Endothelial cell of umbilical vein (primary cell): ENCODE results near the gene LSM7. TPM values are rescaled to one million over a fixed set of nuclear protein-coding genes. Genes with fewer than 3 reads are reported as not detected.

ENCODE experiments used
- BruUV-seq: library from RNA; stranded (reverse); fragments of 400-500 nt; replicated peaks from 2 replicates; lab custom pipeline; 2021; lab: Mats Ljungman, UMichigan
- CTCF ChIA-PET: fragments of 300-600, 350-600 bp; sonication (Branson Sonifier 250); formaldehyde crosslinking; loops from one replicate; lab custom pipeline; 2021; ENCODE audit warnings: antibody characterized with exemption, inconsistent platforms; lab: Charles Lee
- POLR2A ChIA-PET: fragments of 300-600, 350-600 bp; sonication (Branson Sonifier 250); formaldehyde crosslinking; loops from one replicate; lab custom pipeline; 2021; ENCODE audit warnings: antibody characterized with exemption, inconsistent platforms; lab: Charles Lee
- DNase-seq: peaks from one replicate; pipeline ENCODE4 v3.0.0-alpha.2; 2011; ENCODE audit warnings: low read depth, low spot score
- FAIRE-seq: peaks from 2 replicates; lab custom pipeline; 2011; peaks lifted over from hg19 to GRCh38; lab: Jason Lieb, UNC
- H2AFZ ChIP-seq: 2 replicates; pipeline ENCODE4 v1.6.0; 2012; ENCODE audit warnings: low read depth, low read length, control low read depth, inconsistent platforms
- H3K27ac ChIP-seq: 2 replicates; pipeline ENCODE4 v1.5.1; 2011; ENCODE audit warnings: low read depth, mild to moderate bottlenecking, control low read depth, low read length, moderate library complexity; ENCODE audit not compliant: insufficient read depth
- H3K27me3 ChIP-seq, 2 experiments: 2 replicates each; pipeline versions ENCODE4 v1.6.0 to v1.6.1; 2011; ENCODE audit warnings: low read length in 2 of 2, mixed read lengths in 1 of 2; ENCODE audit not compliant: control insufficient read depth in 2 of 2, insufficient read depth in 2 of 2
- H3K36me3 ChIP-seq, 2 experiments: 2 replicates in 1 of 2; 3 replicates in 1 of 2; pipeline ENCODE4 v1.5.1; 2011; ENCODE audit warnings: low read length in 2 of 2, mild to moderate bottlenecking in 1 of 2, moderate library complexity in 1 of 2; ENCODE audit not compliant: control insufficient read depth in 2 of 2, insufficient read depth in 2 of 2; ENCODE audit errors: extremely low read depth in 1 of 2
- H3K4me1 ChIP-seq: 3 replicates; pipeline ENCODE4 v1.5.1; 2011; ENCODE audit warnings: mild to moderate bottlenecking, low read length; ENCODE audit not compliant: control insufficient read depth, insufficient read depth; ENCODE audit errors: extremely low read depth
- H3K4me2 ChIP-seq: 2 replicates; pipeline ENCODE4 v1.6.1; 2011; ENCODE audit warnings: low read length, control low read depth, mixed read lengths; ENCODE audit not compliant: insufficient read depth
- H3K4me3 ChIP-seq, 3 experiments: fragments of 200-600 bp in 1 of 3; sonication (generic), shearing (Covaris generic) in 1 of 3; replicated peaks in 1 of 3; 2 replicates each; pipeline ENCODE4 v1.5.1; 2011 to 2016; ENCODE audit warnings: control low read depth in 3 of 3, low read length in 3 of 3, mild to moderate bottlenecking in 2 of 3, inconsistent platforms in 1 of 3, low read depth in 1 of 3, moderate library complexity in 1 of 3; ENCODE audit not compliant: insufficient read depth in 1 of 3
- H3K79me2 ChIP-seq: 2 replicates; pipeline ENCODE4 v1.6.0; 2012; ENCODE audit warnings: low read length, inconsistent platforms; ENCODE audit not compliant: control insufficient read depth, insufficient read depth
- H3K9ac ChIP-seq: replicated peaks from 2 replicates; pipeline ENCODE3; 2011; ENCODE audit warnings: low read length, control low read depth; ENCODE audit not compliant: insufficient read depth; ENCODE audit errors: extremely low read depth
- H3K9me1 ChIP-seq: replicated peaks from 3 replicates; pipeline ENCODE4 v1.6.0; 2011; ENCODE audit warnings: mild to moderate bottlenecking, low read length; ENCODE audit not compliant: control insufficient read depth, insufficient read depth; ENCODE audit errors: extremely low read depth
- H3K9me3 ChIP-seq: replicated peaks from 2 replicates; pipeline ENCODE4 v1.5.1; 2012; ENCODE audit warnings: low read length, inconsistent platforms; ENCODE audit not compliant: control insufficient read depth, insufficient read depth
- H4K20me1 ChIP-seq: replicated peaks from 2 replicates; pipeline ENCODE3; 2011; ENCODE audit warnings: mild to moderate bottlenecking, low read length; ENCODE audit not compliant: control insufficient read depth, insufficient read depth; ENCODE audit errors: extremely low read depth
- EZH2 ChIP-seq: IDR thresholded peaks from 2 replicates; pipeline ENCODE4 v1.6.1; 2012; ENCODE audit warnings: borderline replicate concordance, low read depth, mild to moderate bottlenecking, moderate library complexity, low read length, inconsistent platforms; ENCODE audit not compliant: severe bottlenecking
- JUN ChIP-seq: IDR thresholded peaks from 2 replicates; pipeline ENCODE4 v1.6.1; 2011; ENCODE audit warnings: borderline replicate concordance, low read depth; ENCODE audit not compliant: insufficient read length, insufficient read depth
- MYC ChIP-seq: IDR thresholded peaks from one replicate; pipeline ENCODE4 v1.6.1; 2011; ENCODE audit warnings: mild to moderate bottlenecking, low read depth, low read length
- POLR2AphosphoS5 ChIP-seq: IDR thresholded peaks from 2 replicates; pipeline ENCODE4 v1.6.1; 2012; ENCODE audit warnings: low read depth, mild to moderate bottlenecking, control low read depth, low read length, moderate library complexity; ENCODE audit not compliant: insufficient read depth
- dilution Hi-C: fragments of 300-500 bp; cut with MboI; formaldehyde crosslinking; loops from one replicate; pipeline ENCODE4 v1.15.0; 2019; ENCODE audit warnings: low sequenced_read_pairs; ENCODE audit not compliant: extremely low pct_ligation_motif_present
- intact Hi-C: fragments of 100-400 bp; cut with micrococcal nuclease; formaldehyde crosslinking; loops from one replicate; pipeline ENCODE4 v1.10.0; 2022
- polyA plus RNA-seq, 4 experiments: library from polyadenylated mRNA; depleted of rRNA in 3 of 4; stranded (reverse) in 3 of 4; unstranded in 1 of 4; fragments of >200 nt; gene quantifications; 2 replicates each; pipeline versions ENCODE4 v1.2.1 to v1.2.3, GENCODE V29; 2011 to 2012; ENCODE audit warnings: missing spikeins in 1 of 4
- total RNA-seq: library from RNA; stranded (reverse); gene quantifications from 2 replicates; pipeline ENCODE4 v1.2.3, GENCODE V29; 2021
- TF ChIP-seq, protein P1 (sequence below): IDR thresholded peaks from 2 replicates; pipeline ENCODE4 v1.6.1; 2011; ENCODE audit not compliant: insufficient read depth, insufficient read length

Gene LSM7
- total and polyA plus RNA-seq, 2 donors (not counting 3 experiments of a cell fraction or from before 2014, with no cell fraction given) = 124 to 673 TPM

DNA sequence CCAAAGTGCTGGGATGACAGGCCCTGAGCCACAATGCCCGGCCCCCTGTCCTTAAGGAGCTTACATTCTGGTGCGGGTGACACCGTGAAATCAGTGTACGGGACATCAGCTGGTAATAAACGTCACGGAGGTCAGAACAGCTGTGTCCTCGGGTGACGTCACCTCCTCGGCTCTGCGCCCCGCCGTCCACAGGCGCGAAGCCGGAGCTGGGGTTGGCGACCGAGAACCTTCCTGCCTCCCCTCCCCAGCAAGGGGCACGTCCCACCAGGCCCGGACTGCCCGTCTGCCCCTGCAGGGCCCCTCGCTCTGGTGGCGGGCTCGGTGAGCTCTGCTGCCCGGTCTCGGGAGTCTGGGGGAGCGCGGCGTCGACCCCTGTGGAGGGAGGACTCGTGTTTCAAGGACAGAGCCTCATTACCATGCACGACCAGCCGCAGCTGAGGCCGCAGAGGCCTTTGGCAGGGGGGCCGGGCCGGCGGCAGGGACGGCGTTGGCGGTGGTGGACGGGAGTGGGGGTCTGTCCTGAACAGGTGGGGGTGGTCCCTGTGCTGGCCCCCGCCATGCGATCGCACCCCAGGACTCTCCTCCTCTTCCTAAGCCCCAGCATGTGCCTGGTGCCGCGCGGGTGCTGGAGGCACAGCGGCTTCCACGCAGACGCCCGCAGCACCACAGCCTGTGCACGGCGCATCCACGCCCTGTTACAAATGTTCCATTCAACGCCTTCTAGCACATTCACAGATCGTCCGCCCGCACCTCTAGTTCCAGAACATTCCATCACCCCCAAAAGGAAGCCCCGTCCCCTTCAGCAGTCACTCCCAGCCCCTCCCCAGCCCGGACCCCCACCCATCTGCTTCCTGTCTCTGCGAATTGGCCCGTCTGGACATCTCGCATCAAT, 25.8 kb downstream of the LSM7 start:
- DNase-seq (peak; percentile 36), FAIRE-seq (no peak)
- TF ChIP-seq POLR2AphosphoS5 (no peak), JUN (peak; percentile 64), EZH2 (peak; percentile 51), MYC (no peak)
- TF ChIP-seq, protein P1, sequence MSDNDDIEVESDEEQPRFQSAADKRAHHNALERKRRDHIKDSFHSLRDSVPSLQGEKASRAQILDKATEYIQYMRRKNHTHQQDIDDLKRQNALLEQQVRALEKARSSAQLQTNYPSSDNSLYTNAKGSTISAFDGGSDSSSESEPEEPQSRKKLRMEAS = no peak
- Histone ChIP-seq H3K36me3 (no peaks in the 10 kb centered on the region), H2AFZ (no peak overlapping the region), H4K20me1 (no peaks in the 10 kb centered on the region), H3K27ac (no peak overlapping the region), H3K27me3 (peaks cover 7 to 16% of the 10 kb centered on the region in 2 experiments), H3K9ac (no peak overlapping the region), H3K4me1 (no peaks in the 10 kb centered on the region), H3K9me3 (no peaks in the 10 kb centered on the region), H3K4me3 (no peak overlapping the region), H3K4me2 (no peak overlapping the region), H3K79me2 (no peaks in the 10 kb centered on the region), H3K9me1 (no peaks in the 10 kb centered on the region)
- ChIA-PET CTCF (interaction anchor here (0.9 to 1.6 kb wide), 4 partner anchors 11 to 28 kb away, joined by 3 to 4 read pairs (median 3); no protein-coding TSS in a partner anchor), POLR2A (no interaction called here)
- dilution Hi-C loops = no loop called here
- intact Hi-C loops = no loop called here
- BruUV-seq = no TSS peak

DNA sequence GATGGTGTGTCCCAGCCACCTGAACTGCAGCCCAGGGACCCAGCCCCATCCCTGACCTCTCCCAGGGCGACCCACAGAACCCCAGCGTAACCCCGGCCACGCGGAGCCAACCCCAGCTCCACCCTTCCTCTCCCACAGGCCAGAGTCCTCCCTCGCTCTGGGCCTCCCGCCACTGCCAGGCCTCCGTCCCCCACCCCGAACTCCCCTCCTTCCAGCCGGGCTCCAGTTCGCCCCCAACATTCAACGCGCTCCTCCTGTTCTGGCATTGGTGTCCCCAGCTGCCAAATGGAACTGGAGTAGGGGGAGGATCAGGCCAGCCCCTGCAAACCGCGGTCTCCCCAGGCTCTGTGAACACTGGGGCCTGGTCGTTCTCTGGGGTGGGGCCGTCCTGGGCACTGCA, 27.9 kb downstream of the LSM7 start:
- no peaks in the 10 kb centered on the region for H3K79me2 ChIP-seq
- no peaks in the 10 kb centered on the region for H3K9me1 ChIP-seq
- TF ChIP-seq MYC = no peak
- TF ChIP-seq, protein P1 = no peak
- H4K20me1 ChIP-seq = no peaks in the 10 kb centered on the region
- no peak overlapping the region for H2AFZ ChIP-seq
- H3K4me3 ChIP-seq = no peak overlapping the region
- DNase-seq (no peak), FAIRE-seq (no peak)
- no peaks in the 10 kb centered on the region for H3K9me3 ChIP-seq
- no peaks in the 10 kb centered on the region for H3K36me3 ChIP-seq
- H3K4me1 ChIP-seq = no peaks in the 10 kb centered on the region
- ChIA-PET CTCF (no interaction called here), POLR2A (no interaction called here)
- no peak overlapping the region for H3K9ac ChIP-seq
- dilution Hi-C loops (no loop called here), intact Hi-C loops (no loop called here)
- no TSS peak for BruUV-seq
- H3K27me3 ChIP-seq = peaks cover 4 to 7% of the 10 kb centered on the region in 2 experiments
- H3K4me2 ChIP-seq = no peak overlapping the region
- no peak overlapping the region for H3K27ac ChIP-seq
